Measurements from ENCODE around the gene ACSL6.

The ACSL6 gene

GRCh38 chr5:131979816-131980215 is 31.6 kb downstream of the ACSL6 start:
- no peak for DNase-seq (ENCODE audit: low spot score)

GRCh38 chr5:131977212-131977604 is 34.2 kb downstream of the ACSL6 start:
- no peak for DNase-seq (ENCODE audit: low spot score)

GRCh38 chr5:131976414-131977211 is 34.8 kb downstream of the ACSL6 start:
- DNase-seq (ENCODE audit: low spot score), result no peak

- peak; percentile 15 for DNase-seq (ENCODE audit: low spot score)
Observed at GRCh38 chr5:131974956-131975726, 36.3 kb downstream of the ACSL6 start.

GRCh38 chr5:131974622-131974955 is 36.9 kb downstream of the ACSL6 start:
- DNase-seq (ENCODE audit: low spot score), result no peak

- DNase-seq (ENCODE audit: low spot score), result no peak
Observed at GRCh38 chr5:131974016-131974415, 37.4 kb downstream of the ACSL6 start.

GRCh38 chr5:131973089-131973712 is 38.3 kb downstream of the ACSL6 start:
- no peak for DNase-seq (ENCODE audit: low spot score)

- no peak for DNase-seq (ENCODE audit: low spot score)
Observed at GRCh38 chr5:131968396-131968954, 43.0 kb downstream of the ACSL6 start.

- no peak for DNase-seq (ENCODE audit: low spot score)
Observed at GRCh38 chr5:131966551-131966950, 44.9 kb downstream of the ACSL6 start.

GRCh38 chr5:131965826-131966415 is 45.5 kb downstream of the ACSL6 start:
- no peak for DNase-seq (ENCODE audit: low spot score)

GRCh38 chr5:131959906-131960305 is 51.6 kb downstream of the ACSL6 start:
- no peak for DNase-seq (ENCODE audit: low spot score)

GRCh38 chr5:131959136-131959535 is 52.3 kb downstream of the ACSL6 start:
- no peak for DNase-seq (ENCODE audit: low spot score)

- DNase-seq (ENCODE audit: low spot score), result no peak
Observed at GRCh38 chr5:131957721-131958441, 53.6 kb downstream of the ACSL6 start.

- peak; percentile 50 for DNase-seq (ENCODE audit: low spot score)
Observed at GRCh38 chr5:131953969-131954368, 57.5 kb downstream of the ACSL6 start.

GRCh38 chr5:131952301-131952857 is 59.1 kb downstream of the ACSL6 start:
- DNase-seq (ENCODE audit: low spot score), result no peak

GRCh38 chr5:131950706-131951105 is 60.8 kb downstream of the ACSL6 start:
- DNase-seq (ENCODE audit: low spot score), result no peak

GRCh38 chr5:131947445-131947844 is 64.0 kb downstream of the ACSL6 start:
- no peak for DNase-seq (ENCODE audit: low spot score)

GRCh38 chr5:131945551-131946168 is 65.8 kb downstream of the ACSL6 start, which contains the start of gene MEIKIN:
Gene MEIKIN (minus strand): TSS chr5:131945663. CDS start chr5:131945505, 158 bp downstream.
- no peak for DNase-seq (ENCODE audit: low spot score)

- DNase-seq (ENCODE audit: low spot score), result no peak
Observed at GRCh38 chr5:131944702-131945550, 66.5 kb downstream of the ACSL6 start.

- no peak for DNase-seq (ENCODE audit: low spot score)
Observed at GRCh38 chr5:131943916-131944315, 67.5 kb downstream of the ACSL6 start.
